Endothelial cell of coronary artery (primary cell): ENCODE results near the gene RPL34. TPM values are rescaled to one million over a fixed set of nuclear protein-coding genes. Genes with fewer than 3 reads are reported as not detected.

ENCODE experiments used
- total RNA-seq: library from RNA; depleted of rRNA; stranded (reverse); fragments of >200 nt; gene quantifications from 2 replicates; pipeline ENCODE4 v1.2.3, GENCODE V29; 2014

RPL34 gene
- total RNA-seq: 982 and 1,223 TPM in 2 replicates

DNA sequence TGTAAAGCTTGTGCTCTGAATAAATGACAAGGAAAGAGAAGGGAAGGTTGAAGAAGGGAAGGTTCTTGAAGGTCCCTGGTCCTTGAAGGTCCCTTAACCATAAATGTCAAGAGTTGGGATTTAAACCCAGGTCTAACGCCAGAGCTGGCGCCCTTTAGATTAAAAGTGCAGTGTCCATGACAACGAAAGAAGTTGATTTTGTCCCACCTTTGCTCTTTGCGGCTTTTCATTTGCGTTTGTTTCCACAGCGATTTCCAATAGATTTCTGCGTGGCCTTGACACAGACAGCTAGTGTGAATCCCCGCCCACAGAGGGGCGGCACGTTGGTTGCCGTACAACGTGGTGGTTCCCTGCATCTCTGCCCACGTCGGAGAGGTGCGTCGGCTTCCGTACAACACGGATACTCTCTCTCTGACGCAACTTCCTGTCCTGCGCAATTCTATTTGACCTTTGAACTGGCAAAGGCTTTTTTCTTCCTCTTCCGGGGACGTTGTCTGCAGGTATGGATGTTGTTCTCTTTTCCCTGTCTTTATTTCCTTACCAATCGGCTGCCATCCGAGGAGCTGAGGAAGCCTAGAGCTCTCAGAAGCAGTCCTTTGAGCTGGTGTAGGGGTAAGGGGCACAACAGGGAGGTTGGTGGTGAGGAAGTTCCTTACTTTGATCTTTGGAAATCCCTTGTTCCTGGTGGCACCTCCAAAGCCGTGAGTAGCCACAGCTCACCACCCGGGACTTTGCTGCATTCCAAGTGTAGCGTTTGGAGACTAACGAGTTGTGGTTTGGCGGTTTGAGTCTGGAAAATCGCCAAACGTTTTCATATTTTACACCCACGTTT, at the start of gene RPL34:
TSS of gene RPL34 (plus strand) at position 476 of the 832 bp plus-strand sequence. CDS start 1,384 bp downstream, outside the sequence.

GRCh38 chr4:108650212-108651013, 30.0 kb downstream of the RPL34 start, which contains the start of gene OSTC:
Gene OSTC (plus strand): TSS chr4:108650599. CDS start chr4:108650656, 57 bp downstream.

Other genes with a start within 250 kb of the RPL34 start
- gene OSTC, start 30.0 kb downstream of the RPL34 start, total RNA-seq: 240 and 263 TPM in 2 replicates
- 0.18 TPM in 1 of 2 replicates, not detected in the other for gene ETNPPL, start 142.5 kb downstream of the RPL34 start, total RNA-seq